Measurements from ENCODE around the gene THAP8.

THAP8 gene

DNA sequence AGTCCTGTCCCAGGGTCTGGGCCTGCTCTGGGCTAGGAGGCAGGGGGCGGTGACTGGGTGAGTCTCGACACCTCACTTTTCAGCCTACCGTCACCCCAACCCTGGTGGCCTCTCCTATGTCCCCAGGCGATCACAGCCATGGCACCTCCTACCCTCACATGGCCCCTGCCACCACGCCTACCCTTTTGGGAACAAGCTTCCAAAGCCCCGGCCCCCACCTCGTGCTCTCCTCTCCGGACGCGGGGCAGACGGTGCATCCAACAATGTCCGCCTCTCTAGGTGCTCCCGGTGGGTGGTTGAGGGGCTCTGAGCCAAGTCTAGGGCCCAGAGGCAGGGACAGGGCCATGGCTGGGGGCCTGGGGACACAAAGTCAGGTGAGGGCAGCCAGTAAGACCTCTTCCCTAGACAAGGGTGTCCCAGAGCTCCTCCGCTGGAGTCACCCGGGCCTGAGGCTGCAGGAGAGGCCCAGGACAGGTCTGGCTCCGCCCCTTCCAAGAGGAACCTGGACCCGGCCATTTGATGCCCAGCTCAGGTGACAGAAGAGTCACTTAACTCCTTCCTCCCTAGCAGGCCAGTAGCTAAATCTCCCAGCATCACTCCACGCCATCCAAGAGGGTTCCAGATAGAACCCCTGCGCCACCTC, 45.6 kb downstream of the THAP8 start, which contains the start of gene SYNE4:
Gene SYNE4, minus strand, starts transcription at position 478 of the 643 bp plus-strand sequence. Its CDS starts 132 bp downstream, at position 346.
- no peak for TF ChIP-seq CTCF (conservative IDR thresholded peaks at IDR 0.05; ENCODE audit: low read length)
- DNase-seq (ENCODE audit: low read depth), result no peak
- peak within 1 kb of the TSS; percentile 57 for H3K4me3 ChIP-seq (ENCODE audit: low read length)

DNA sequence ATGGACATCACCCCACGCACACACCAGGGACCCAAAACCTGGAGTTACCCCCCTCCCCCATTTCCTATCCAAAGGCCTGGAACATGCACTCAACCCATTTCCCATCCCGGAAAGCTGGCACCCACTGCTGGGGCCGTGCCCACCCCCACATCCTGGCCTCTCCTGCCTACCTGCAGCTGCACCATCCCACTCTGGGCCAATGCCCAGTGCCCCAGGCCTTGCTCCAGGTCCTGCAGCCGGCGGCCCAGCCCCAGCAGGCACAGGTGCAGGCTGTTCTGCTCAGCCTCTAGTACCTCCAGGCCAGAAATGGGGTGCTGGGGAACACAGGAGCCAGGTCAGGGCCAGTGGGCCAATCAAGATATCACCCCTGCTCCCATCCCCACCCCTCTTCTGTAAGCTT, 47.1 kb downstream of the THAP8 start:
- DNase-seq (ENCODE audit: low read depth), result no peak
- TF ChIP-seq CTCF (conservative IDR thresholded peaks at IDR 0.05; ENCODE audit: low read length), result no peak
- no peak overlapping the region for H3K4me3 ChIP-seq (ENCODE audit: low read length)

DNA sequence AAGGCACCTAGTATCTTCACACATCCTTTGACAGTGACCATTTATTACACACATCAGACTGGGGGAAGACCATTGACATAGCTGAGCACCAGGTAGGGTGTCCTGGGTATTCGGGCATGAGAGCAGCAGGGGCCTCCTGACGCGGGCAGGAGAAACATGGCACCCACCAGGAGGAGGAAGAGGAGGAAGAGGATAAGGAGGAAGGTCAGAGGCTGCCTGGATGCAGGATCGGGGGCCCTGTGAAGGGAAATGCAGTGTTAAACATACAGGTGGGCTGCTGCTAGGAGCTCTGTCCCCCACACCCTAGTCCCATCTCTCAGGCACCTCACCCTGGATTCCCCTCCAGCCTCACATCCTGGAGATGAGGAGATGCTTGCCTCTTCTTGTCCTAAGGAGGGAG, 50.8 kb downstream of the THAP8 start:
- no peak for TF ChIP-seq CTCF (conservative IDR thresholded peaks at IDR 0.05; ENCODE audit: low read length)
- no peak overlapping the region for H3K4me3 ChIP-seq (ENCODE audit: low read length)
- DNase-seq (ENCODE audit: low read depth), result no peak

- no peak for TF ChIP-seq CTCF (conservative IDR thresholded peaks at IDR 0.05; ENCODE audit: low read length)
- no peak overlapping the region for H3K4me3 ChIP-seq (ENCODE audit: low read length)
- DNase-seq (ENCODE audit: low read depth), result no peak
Measured at GRCh38 chr19:36001605-36002004, 52.5 kb downstream of the THAP8 start.

DNA sequence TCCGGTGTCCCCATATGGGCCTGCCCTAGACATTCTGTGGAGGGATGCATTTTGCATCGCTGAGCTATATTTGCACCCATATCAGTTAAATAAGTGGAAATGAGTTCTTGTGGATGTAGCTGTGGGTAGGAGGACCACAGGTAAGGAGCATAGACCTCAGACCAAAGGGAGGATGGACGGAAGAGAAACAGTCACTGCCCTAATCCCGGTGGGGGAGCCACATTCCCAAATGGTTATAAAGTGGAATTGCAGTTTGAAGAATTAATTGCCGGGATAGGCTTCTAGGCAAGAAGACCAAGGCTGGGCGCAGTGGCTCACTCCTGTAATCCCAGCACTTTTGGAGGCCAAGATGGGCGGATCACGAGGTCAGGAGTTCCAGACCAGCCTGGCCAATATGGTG, 57.3 kb downstream of the THAP8 start:
- no peak for DNase-seq (ENCODE audit: low read depth)
- peak; percentile 3 for TF ChIP-seq CTCF (conservative IDR thresholded peaks at IDR 0.05; ENCODE audit: low read length)
- H3K4me3 ChIP-seq (ENCODE audit: low read length), result no peak overlapping the region

- peak within 1 kb of the TSS; percentile 91 for H3K4me3 ChIP-seq (ENCODE audit: low read length)
- DNase-seq (ENCODE audit: low read depth), result peak; percentile 88
- TF ChIP-seq CTCF (conservative IDR thresholded peaks at IDR 0.05; ENCODE audit: low read length), result no peak
Measured at GRCh38 chr19:35995048-35995993, 58.8 kb downstream of the THAP8 start, which contains the start of gene SDHAF1. Gene SDHAF1, plus strand, starts transcription at chr19:35995188. Its CDS starts 87 bp downstream, at chr19:35995275.

Data from AG10803 (cell line).